ENCODE data around the gene DOCK11.

DNA sequence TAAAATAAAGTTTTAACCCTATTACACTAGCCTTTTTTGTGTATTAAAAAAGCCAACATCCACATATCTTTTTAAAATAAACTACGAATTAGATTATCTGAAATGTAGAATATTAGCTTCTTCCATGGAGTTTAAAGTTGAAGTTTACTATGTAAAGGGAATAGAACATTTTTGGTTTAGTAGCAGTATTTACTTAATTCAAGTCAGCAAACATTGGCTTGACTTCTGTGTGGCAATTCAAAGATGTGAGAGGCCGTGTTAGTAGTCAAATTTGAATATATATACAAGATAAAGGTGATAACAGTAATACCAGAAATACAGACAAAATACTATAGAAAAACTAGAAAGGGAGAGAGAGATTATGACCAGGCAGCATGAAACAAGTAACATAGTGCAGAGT is 116.7 kb downstream of the DOCK11 start:
- TF ChIP-seq TAF1 (IDR thresholded peaks at IDR 0.05; ENCODE audit: low read depth) (no peak), YY1 (IDR thresholded peaks at IDR 0.05; ENCODE audit: low read depth) (no peak), FOXM1 (IDR thresholded peaks at IDR 0.05; ENCODE audit: borderline replicate concordance, low read depth) (no peak), CEBPB (IDR thresholded peaks at IDR 0.05) (no peak), TCF12 (IDR thresholded peaks at IDR 0.05; ENCODE audit: low read depth) (no peak), NFIC (IDR thresholded peaks at IDR 0.05) (no peak)
- TF ChIP-seq, protein P1, sequence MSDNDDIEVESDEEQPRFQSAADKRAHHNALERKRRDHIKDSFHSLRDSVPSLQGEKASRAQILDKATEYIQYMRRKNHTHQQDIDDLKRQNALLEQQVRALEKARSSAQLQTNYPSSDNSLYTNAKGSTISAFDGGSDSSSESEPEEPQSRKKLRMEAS (IDR thresholded peaks at IDR 0.05), result no peak
- TF ChIP-seq, protein P2, sequence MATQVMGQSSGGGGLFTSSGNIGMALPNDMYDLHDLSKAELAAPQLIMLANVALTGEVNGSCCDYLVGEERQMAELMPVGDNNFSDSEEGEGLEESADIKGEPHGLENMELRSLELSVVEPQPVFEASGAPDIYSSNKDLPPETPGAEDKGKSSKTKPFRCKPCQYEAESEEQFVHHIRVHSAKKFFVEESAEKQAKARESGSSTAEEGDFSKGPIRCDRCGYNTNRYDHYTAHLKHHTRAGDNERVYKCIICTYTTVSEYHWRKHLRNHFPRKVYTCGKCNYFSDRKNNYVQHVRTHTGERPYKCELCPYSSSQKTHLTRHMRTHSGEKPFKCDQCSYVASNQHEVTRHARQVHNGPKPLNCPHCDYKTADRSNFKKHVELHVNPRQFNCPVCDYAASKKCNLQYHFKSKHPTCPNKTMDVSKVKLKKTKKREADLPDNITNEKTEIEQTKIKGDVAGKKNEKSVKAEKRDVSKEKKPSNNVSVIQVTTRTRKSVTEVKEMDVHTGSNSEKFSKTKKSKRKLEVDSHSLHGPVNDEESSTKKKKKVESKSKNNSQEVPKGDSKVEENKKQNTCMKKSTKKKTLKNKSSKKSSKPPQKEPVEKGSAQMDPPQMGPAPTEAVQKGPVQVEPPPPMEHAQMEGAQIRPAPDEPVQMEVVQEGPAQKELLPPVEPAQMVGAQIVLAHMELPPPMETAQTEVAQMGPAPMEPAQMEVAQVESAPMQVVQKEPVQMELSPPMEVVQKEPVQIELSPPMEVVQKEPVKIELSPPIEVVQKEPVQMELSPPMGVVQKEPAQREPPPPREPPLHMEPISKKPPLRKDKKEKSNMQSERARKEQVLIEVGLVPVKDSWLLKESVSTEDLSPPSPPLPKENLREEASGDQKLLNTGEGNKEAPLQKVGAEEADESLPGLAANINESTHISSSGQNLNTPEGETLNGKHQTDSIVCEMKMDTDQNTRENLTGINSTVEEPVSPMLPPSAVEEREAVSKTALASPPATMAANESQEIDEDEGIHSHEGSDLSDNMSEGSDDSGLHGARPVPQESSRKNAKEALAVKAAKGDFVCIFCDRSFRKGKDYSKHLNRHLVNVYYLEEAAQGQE (IDR thresholded peaks at IDR 0.05; ENCODE audit: low read depth), result no peak
